HG03097 (cell line): ENCODE results near the gene BTG2.
A peak's percentile ranks its signal among the peaks of the same experiment; 100 is the strongest.

Experiments
- ATAC-seq: cut with Tn5 transposase; IDR thresholded peaks from one replicate; pipeline ENCODE4 v1.9.1; 2021; ENCODE audit not compliant: unreplicated experiment, low FRiP score

The BTG2 gene

GRCh38 chr1:203275656-203276272, 29.6 kb upstream of the BTG2 start:
- ATAC-seq = no peak

- no peak for ATAC-seq
These were observed 28.9 kb upstream of the BTG2 start for GRCh38 chr1:203276408-203276807.

GRCh38 chr1:203276916-203277545, 28.3 kb upstream of the BTG2 start:
- no peak for ATAC-seq

DNA sequence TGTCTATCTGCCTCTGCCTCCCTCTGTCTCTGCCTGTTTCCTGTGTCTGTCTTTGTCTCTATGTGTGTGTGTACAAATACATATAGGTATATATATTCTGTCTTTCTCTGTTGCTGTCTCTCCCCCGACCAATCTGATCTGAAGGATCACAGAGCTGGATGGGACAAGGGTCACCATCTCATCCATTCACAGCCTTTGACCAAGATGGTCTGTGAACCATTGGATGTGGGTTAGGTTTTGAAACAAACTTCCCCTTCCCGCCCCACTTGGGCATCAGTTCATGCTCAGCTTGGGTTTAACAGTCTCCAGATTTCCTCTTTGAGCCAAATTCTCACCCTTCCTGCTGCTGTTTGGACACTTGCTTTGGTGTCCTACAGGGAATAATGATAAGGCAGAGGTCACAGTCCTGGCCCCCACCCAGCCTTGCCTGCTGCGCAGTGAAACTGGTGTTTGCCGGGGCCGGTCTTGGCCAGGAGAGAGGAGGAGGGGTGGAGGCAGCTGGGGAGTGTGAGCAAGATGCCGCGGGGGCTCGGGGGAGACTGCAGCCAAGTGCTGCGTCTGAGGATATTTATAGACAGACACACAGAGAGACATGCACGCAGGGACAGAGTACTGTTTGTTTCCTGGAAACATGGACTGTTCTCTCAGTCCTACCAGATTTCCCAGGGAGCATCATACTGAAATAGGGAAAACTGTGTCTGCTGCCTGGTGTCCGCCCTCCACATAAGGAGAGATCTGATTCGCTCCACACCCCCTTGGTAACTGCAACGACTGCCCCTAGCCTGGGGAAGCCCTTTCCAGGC, 27.0 kb upstream of the BTG2 start:
- ATAC-seq = no peak

DNA sequence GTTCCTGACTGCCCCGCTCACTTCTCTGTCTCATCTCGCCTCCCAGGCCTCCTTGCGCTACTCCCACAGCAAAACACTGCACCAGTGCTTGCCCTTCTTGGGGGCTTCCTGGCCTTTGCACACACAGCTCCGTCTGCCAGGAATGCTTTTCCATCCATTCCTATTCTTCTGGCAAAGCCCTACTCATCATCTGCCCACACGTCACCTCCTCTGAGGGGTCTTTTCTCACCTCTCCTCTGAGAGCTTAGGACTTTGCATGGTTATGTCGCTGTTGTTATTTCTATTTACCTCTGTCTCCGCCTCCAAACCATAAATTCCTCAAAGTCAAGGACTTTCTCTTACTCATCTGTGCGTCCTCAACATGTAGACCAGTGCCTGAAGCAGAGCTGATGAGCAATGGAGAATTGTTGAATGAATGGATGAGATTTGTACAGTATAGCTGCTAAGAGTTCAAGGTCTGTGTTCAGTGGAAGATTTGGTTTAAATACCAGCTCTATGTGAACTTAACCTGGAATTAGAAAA, 26.4 kb upstream of the BTG2 start:
- no peak for ATAC-seq

DNA sequence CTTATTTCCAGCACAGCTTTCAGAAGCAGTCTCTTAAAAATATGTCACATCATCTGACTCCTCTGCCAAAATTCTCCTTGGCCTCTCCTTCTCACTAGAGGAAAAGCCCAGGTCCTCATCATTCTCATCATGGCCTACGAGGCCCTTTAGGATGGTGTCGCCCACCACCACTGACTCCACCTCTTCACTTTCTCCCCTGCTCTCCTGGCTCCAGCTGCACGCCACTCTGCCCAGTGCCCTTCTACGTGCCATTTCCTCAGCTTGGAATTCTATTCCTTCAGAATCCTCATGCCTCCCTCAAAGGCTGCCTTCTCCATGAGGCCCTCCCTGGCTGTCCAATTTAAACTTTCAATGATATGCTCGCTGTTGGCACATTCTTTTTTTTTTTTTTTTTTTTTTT, 25.3 kb upstream of the BTG2 start:
- ATAC-seq = no peak

DNA sequence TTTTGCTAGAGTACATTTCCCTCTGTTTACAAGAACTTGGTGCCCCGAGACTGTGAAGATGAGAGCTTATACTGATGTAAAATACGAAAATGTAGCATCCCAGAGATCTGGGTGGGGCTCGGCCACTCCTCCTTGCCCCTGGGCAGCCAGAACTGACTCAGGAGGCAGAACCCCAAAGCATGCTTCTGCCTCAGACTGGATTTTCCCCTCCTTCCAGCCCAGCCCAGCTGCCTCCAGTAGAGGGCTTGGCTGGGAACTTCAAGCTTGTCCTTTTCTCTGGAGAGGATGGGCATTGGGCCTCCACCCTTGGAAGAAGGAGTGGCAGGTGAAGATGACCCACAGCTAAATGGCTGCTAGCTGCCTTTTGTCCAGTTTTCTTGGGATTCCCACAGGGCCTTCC, 24.3 kb upstream of the BTG2 start:
- ATAC-seq = no peak

GRCh38 chr1:203281851-203282661, 23.3 kb upstream of the BTG2 start:
- ATAC-seq = no peak

DNA sequence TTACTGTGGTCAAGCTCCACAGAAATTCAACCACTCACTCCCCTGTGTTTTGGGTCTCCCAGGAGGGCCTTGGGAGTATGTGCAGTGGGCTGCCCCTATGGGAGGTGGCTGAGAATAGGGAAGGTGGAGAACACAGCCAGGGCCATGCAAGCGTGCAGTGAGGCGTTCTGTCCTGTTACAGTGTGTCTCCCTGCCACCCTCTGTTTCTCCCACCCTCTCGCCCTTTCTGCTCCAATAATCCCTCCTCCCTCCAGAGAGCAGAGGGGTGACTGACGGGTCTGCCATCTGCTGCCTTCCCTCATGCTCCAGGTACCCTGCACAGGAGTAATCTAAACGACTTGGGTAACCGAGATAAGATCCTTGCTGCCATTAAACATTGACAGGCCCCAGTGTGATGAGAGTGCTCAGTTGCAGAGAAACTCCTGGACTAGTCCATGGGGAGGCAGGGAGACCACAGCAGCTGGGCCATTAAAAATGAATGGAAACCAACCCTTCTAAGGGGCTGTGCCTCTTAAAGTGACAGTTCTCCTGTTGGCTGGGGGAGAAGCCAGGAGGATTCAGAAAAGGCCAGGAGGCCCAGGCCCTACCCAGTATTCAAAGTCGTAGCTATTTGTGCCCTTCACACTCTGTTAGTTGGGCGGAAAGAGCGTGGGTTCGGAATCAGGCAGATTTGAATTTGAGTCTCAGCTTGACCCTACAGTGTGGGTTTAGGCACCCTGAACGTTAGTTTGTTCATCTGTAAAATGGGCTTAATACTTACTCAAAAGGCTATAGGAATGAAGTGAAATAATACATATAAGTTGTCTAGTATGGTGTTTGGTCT, 22.4 kb upstream of the BTG2 start:
- ATAC-seq = no peak

DNA sequence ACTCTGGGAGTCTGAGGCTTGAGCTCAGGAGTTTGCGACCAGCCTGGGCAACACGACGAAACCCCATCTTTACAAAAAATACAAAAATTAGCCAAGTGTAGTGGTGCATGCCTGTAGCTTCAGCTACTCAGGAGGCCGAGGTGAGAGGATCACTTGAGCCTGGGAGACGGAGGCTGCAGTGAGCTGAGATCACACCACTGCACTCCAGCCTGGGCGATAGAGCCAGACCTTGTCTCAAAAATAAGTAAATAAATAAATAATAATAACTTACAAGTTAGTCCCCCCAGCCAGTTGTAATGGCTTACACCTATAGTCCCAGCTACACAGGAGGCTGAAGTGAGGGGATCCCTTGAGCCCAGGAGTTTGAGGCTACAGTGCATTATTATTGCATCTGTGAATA, 21.7 kb upstream of the BTG2 start:
- ATAC-seq = no peak

DNA sequence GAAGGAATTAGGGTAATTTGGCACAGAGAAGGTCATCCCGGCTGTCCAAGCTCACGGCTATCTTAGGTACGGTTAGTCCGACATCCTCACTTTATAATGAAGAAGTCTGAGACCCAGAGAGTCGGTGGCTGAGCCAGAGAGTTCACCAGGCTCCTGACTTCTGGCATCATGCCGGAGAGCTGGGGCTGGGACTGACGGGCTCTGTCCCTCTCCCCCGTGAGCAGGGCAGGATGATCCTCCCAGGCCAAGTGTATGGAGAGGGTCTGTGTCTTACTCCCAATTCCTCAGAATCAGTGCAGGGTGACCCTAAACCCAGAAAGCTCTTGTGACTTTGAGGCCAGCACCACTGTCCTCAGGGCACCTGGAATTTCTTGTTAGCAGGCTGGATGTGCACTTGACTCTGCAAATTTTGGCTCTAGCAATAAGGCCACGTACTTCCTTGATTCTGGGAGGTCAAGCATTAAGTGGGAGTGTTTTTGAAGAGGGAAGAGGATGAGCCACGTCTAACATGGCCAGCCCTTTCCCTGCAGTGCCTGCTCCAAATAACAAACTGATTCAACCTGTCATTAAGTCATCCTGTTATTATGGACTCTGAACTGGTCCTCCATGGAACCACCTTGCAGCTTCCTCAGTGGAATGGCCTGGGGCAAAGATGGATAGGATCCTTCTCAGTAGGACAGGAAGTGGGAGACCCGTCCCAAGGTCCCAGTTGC, 20.8 kb upstream of the BTG2 start:
- no peak for ATAC-seq

- no peak for ATAC-seq
These were observed 18.9 kb upstream of the BTG2 start for GRCh38 chr1:203286161-203286984.

DNA sequence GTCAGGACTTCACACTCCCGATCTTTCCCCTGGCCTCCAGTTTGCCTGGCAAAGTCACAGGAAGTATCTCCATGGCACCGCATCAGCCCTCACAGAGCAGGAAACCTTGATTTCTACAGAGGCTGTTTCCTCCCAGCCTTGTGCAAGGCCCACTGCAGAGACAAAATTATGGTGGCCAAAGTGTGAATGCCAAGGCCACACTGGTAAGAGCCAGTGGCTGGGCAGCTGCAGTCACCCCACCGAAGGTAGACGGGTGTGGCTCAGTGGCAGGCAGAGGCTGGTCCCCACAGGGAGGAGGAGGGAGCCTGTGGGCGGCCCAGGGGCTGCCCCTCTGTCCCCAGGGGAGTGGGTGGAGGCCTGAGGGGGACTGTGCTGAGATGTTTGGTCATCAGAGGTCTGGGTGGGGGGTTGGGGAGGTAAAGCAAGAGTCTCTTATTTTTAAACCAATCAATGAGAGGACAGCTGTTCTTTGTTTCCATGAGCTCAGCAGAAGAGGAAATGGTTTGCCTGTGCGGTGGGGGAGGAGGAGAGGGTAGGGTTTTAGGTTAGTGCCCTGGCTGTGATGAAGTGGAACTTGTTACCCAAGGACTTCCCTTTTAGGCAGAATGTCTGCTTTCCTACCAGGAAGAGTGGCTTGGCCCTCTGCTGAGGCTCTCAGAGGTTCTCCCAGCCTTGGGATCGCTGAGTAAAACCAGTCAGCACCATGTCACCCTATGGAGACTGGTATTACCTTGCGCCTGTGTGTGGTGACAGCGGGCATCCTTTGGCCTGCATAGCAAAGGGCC, 18.0 kb upstream of the BTG2 start:
- peak; percentile 50 for ATAC-seq

GRCh38 chr1:203287898-203288297, 17.4 kb upstream of the BTG2 start:
- ATAC-seq = no peak

GRCh38 chr1:203288400-203288799, 16.9 kb upstream of the BTG2 start:
- no peak for ATAC-seq

GRCh38 chr1:203289281-203289981, 15.9 kb upstream of the BTG2 start:
- ATAC-seq = peak; percentile 57

DNA sequence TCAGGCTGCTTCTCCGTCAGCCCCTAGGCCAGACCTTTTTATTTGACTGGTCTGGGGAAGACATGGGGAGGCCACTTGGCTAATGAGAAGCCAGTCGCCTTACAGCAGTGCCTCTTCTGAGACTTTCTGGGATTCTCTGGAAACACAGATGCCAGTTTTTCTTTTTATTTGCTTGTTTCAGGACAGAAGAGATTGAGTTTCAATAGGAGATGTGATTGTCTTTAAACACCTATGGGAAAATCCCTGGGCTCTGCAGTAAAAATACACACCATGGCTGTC, 15.4 kb upstream of the BTG2 start:
- no peak for ATAC-seq
